HepG2 (cell line): ENCODE data around the gene SCAND1. TPM values are rescaled to one million over a fixed set of nuclear protein-coding genes. Genes with fewer than 3 reads are reported as not detected.

Experiments used
- AGO2 ChIP-seq: fragments of 200-400 bp; formaldehyde crosslinking; optimal IDR thresholded peaks from 2 replicates; pipeline ENCODE3; 2017; ENCODE audit warnings: mild to moderate bottlenecking, low read depth, low read length, moderate library complexity
- ATF3 ChIP-seq: sonication (generic); formaldehyde crosslinking; IDR thresholded peaks from 2 replicates; pipeline ENCODE4 v1.4.0; 2020; ENCODE audit warnings: missing genetic modification reagents
- HOXA7 ChIP-seq: sonication (generic); formaldehyde crosslinking; IDR thresholded peaks from 2 replicates; pipeline ENCODE4 v1.8.1; 2022; ENCODE audit warnings: mild to moderate bottlenecking, missing genetic modification reagents, moderate library complexity
- IKZF5 ChIP-seq: IDR thresholded peaks from 2 replicates; pipeline ENCODE4 v1.6.1; 2018; ENCODE audit warnings: missing genetic modification reagents, mild to moderate bottlenecking, missing compliant biosample characterization
- PHF8 ChIP-seq: sonication (generic); formaldehyde crosslinking; IDR thresholded peaks from 2 replicates; pipeline ENCODE4 v1.5.0; 2020; ENCODE audit warnings: missing genetic modification reagents
- SIX4 ChIP-seq: sonication (generic); formaldehyde crosslinking; IDR thresholded peaks from 2 replicates; pipeline ENCODE4 v1.4.0; 2020; ENCODE audit warnings: missing genetic modification reagents
- SOX5 ChIP-seq: IDR thresholded peaks from 2 replicates; pipeline ENCODE4 v1.6.1; 2016; ENCODE audit warnings: borderline replicate concordance
- TARDBP ChIP-seq: sonication (generic); formaldehyde crosslinking; IDR thresholded peaks from 2 replicates; pipeline ENCODE4 v1.8.0; 2022; ENCODE audit warnings: mild to moderate bottlenecking, missing genetic modification reagents
- ZBTB3 ChIP-seq: sonication (generic); formaldehyde crosslinking; IDR thresholded peaks from 2 replicates; pipeline ENCODE4 v1.4.0; 2020; ENCODE audit warnings: low read depth, mild to moderate bottlenecking, moderate library complexity, missing genetic modification reagents, borderline replicate concordance
- ZBTB7A ChIP-seq: sonication (generic); formaldehyde crosslinking; IDR thresholded peaks from 2 replicates; pipeline ENCODE4 v1.8.0; 2022; ENCODE audit warnings: mild to moderate bottlenecking, missing genetic modification reagents
- ZC3H4 ChIP-seq: sonication (generic); formaldehyde crosslinking; IDR thresholded peaks from 2 replicates; pipeline ENCODE4 v1.4.0; 2020; ENCODE audit warnings: missing genetic modification reagents, borderline replicate concordance
- ZNF138 ChIP-seq: sonication (generic); formaldehyde crosslinking; IDR thresholded peaks from 2 replicates; pipeline ENCODE4 v1.5.0; 2020; ENCODE audit warnings: mild to moderate bottlenecking, low read depth, missing genetic modification reagents
- ZNF230 ChIP-seq: sonication (generic); formaldehyde crosslinking; IDR thresholded peaks from 2 replicates; pipeline ENCODE4 v1.4.0; 2020; ENCODE audit warnings: mild to moderate bottlenecking, missing genetic modification reagents
- ZNF235 ChIP-seq: sonication (generic); formaldehyde crosslinking; IDR thresholded peaks from 2 replicates; pipeline ENCODE4 v1.8.1; 2023; ENCODE audit warnings: mild to moderate bottlenecking, missing genetic modification reagents, borderline replicate concordance
- ZNF280D ChIP-seq: sonication (generic); formaldehyde crosslinking; IDR thresholded peaks from 2 replicates; pipeline ENCODE4 v1.5.1; 2020; ENCODE audit warnings: mild to moderate bottlenecking, missing genetic modification reagents
- ZNF326 ChIP-seq: sonication (generic); formaldehyde crosslinking; IDR thresholded peaks from 2 replicates; pipeline ENCODE4 v1.4.0; 2020; ENCODE audit warnings: missing genetic modification reagents, borderline replicate concordance
- ZNF513 ChIP-seq: sonication (generic); formaldehyde crosslinking; conservative IDR thresholded peaks from 2 replicates; pipeline ENCODE4 v1.5.0; 2020; ENCODE audit warnings: missing genetic modification reagents
- ZNF547 ChIP-seq: sonication (generic); formaldehyde crosslinking; IDR thresholded peaks from 2 replicates; pipeline ENCODE4 v1.5.1; 2020; ENCODE audit warnings: mild to moderate bottlenecking, missing genetic modification reagents
- ZNF7 ChIP-seq: IDR thresholded peaks from 2 replicates; pipeline ENCODE4 v1.6.1; 2016; ENCODE audit warnings: missing biosample characterization, missing genetic modification reagents
- ZNF709 ChIP-seq: sonication (generic); formaldehyde crosslinking; IDR thresholded peaks from 2 replicates; pipeline ENCODE4 v1.5.0; 2020; ENCODE audit warnings: mild to moderate bottlenecking, missing genetic modification reagents
- polyA plus RNA-seq, 8 experiments: library from polyadenylated mRNA; depleted of rRNA in 3 of 8; stranded (reverse) in 7 of 8; unstranded in 1 of 8; fragments of >200 nt; fragmentation: Illumina TruSeq in 4 of 8; extraction: Trizol in 4 of 8; gene quantifications; 2 replicates each; pipeline versions ENCODE4 v1.2.1 to v1.2.3, GENCODE V29; 2011 to 2016; ENCODE audit warnings: low read depth in 4 of 8, missing spikeins in 1 of 8, mixed read lengths in 1 of 8; ENCODE audit not compliant: insufficient read depth in 1 of 8
- total RNA-seq, 5 experiments: library from RNA; depleted of rRNA; stranded (reverse); fragments of >200 nt; fragmentation: Illumina TruSeq; extraction: Trizol; gene quantifications; 2 replicates each; pipeline ENCODE4 v1.2.3, GENCODE V29; 2016; ENCODE audit warnings: low read depth in 1 of 5
- TF ChIP-seq, protein P1 (sequence below): fragments of 450-650 bp; IDR thresholded peaks from 2 replicates; pipeline ENCODE4 v1.6.1; 2016
- TF ChIP-seq, protein P2 (sequence below): sonication (generic); formaldehyde crosslinking; IDR thresholded peaks from 2 replicates; pipeline ENCODE4 v1.4.0; 2020; ENCODE audit warnings: mild to moderate bottlenecking, missing genetic modification reagents

Gene SCAND1
- total and polyA plus RNA-seq, 2 of the 13 experiments (the other 11 are each of a cell fraction or from before 2014, with no cell fraction given), result 19.3 to 109 TPM

- TF ChIP-seq, protein P1, sequence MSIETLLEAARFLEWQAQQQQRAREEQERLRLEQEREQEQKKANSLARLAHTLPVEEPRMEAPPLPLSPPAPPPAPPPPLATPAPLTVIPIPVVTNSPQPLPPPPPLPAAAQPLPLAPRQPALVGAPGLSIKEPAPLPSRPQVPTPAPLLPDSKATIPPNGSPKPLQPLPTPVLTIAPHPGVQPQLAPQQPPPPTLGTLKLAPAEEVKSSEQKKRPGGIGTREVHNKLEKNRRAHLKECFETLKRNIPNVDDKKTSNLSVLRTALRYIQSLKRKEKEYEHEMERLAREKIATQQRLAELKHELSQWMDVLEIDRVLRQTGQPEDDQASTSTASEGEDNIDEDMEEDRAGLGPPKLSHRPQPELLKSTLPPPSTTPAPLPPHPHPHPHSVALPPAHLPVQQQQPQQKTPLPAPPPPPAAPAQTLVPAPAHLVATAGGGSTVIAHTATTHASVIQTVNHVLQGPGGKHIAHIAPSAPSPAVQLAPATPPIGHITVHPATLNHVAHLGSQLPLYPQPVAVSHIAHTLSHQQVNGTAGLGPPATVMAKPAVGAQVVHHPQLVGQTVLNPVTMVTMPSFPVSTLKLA, result peak; percentile 89
- TF ChIP-seq ATF3 (CRISPR knock-in tag) (peak; percentile 80), IKZF5 (peak; percentile 100), ZNF547 (CRISPR knock-in tag) (peak; percentile 99), ZNF326 (CRISPR knock-in tag) (peak; percentile 7; the same call in 1 of the 2 replicates), ZNF230 (CRISPR knock-in tag) (peak; percentile 96; the same call in 1 of the 2 replicates), SOX5 (CRISPR knock-in tag) (peak; percentile 78), ZBTB3 (CRISPR knock-in tag) (0 out of 2 replicates have a peak, but pooled peaks have one; percentile 74), PHF8 (CRISPR knock-in tag) (peak; percentile 99), ZNF280D (CRISPR knock-in tag) (peak; percentile 92), SIX4 (CRISPR knock-in tag) (no peak), ZNF513 (CRISPR knock-in tag) (no peak), HOXA7 (CRISPR knock-in tag) (peak; percentile 25; the same call in 1 of the 2 replicates), ZNF709 (CRISPR knock-in tag) (peak; percentile 85), ZBTB7A (CRISPR knock-in tag) (peak; percentile 37; the same call in 1 of the 2 replicates), ZC3H4 (no peak; the same call in 1 of the 2 replicates), ZNF7 (CRISPR knock-in tag) (no peak), AGO2 (no peak), TARDBP (peak; percentile 100), ZNF235 (CRISPR knock-in tag) (peak; percentile 99), ZNF138 (CRISPR knock-in tag) (no peak; the same call in 1 of the 2 replicates)
- TF ChIP-seq, protein P2, sequence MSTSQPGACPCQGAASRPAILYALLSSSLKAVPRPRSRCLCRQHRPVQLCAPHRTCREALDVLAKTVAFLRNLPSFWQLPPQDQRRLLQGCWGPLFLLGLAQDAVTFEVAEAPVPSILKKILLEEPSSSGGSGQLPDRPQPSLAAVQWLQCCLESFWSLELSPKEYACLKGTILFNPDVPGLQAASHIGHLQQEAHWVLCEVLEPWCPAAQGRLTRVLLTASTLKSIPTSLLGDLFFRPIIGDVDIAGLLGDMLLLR (CRISPR knock-in tag), result peak; percentile 99
Observed at GRCh38 chr20:35954200-35954906, at the start of gene SCAND1 (continued).
